MM.1S (cell line): Measurements from ENCODE around the gene PUM1.
"Not testable (repeated sequence)": the region's sequence is repeated elsewhere in the genome, so short reads cannot be mapped to it uniquely, and the experiment has no call there.

ENCODE experiments used
- CTCF ChIP-seq: fragments of 300-600 bp; sonication (generic); IDR thresholded peaks from 2 replicates; pipeline ENCODE4 v1.5.1; 2016; ENCODE audit warnings: antibody characterized with exemption, low read length, mixed read lengths
- EZH2 ChIP-seq: fragments of 300-600 bp; sonication (generic); optimal IDR thresholded peaks from 2 replicates; pipeline ENCODE3; 2017; ENCODE audit warnings: low read depth, mild to moderate bottlenecking, antibody characterized with exemption, low read length, mixed read lengths

GRCh38 chr1:30949487-30949838 is 116.1 kb downstream of the PUM1 start:
- TF ChIP-seq CTCF, EZH2: not testable (repeated sequence)
